ENCODE measurements around the gene RAB37.

RAB37 gene

DNA sequence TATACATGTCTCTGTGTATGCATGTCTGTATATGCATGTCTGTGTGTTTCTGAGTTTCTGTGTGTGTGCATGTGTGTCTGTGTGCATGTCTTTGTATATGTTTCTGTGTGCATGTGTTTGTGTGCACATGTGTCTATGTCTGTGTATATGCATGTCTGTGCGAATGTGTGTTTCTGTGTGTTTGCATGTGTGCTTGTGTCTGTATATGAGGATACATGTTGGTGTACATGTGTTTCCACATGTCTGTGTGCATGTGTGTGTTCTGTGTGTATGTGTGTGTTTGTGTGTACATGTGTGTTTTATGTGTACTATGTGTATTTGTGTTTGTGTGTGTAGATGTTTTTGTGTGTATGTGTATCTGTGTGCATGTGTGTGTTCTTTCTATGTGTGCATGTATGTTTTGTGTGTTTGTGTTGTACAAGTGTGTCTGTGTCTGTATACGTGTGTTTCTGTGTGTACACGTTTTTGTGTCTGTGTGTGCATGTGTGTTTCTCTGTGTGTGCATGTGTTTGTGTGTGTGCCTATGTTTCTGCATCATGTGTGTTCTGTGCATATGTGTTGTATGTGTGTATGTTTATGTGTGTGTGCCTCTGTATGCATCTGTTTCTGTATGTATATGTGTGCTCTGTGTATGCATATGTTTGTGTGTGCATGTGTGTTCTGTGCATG lies 8.9 kb upstream of the RAB37 start:
- no peak for DNase-seq (ENCODE audit: low read depth in 2 of 2)

GRCh38 chr17:74728702-74729075 lies 8.4 kb upstream of the RAB37 start:
- no peak for DNase-seq (ENCODE audit: low read depth in 2 of 2)

DNA sequence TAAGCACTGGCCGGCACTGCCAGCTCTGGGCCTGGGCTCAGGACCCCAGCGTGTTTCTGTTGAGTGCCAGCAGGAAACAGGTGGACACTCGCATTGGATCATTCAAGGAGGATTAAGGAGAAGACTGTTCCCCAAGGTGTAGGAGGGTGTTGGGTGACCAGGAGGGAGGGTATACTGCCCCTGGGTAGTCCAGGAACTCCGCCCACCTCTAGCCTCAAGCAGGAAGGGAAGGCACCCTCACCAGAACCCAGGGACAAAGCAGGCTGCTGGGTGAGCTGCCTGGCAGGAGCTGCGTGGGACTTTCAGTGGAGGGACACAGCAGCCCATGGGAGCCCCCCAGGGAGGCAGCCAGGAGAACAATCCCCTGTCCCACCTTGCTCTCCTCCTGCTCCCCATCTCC lies 7.7 kb upstream of the RAB37 start:
- no peak for DNase-seq (ENCODE audit: low read depth in 2 of 2)

DNA sequence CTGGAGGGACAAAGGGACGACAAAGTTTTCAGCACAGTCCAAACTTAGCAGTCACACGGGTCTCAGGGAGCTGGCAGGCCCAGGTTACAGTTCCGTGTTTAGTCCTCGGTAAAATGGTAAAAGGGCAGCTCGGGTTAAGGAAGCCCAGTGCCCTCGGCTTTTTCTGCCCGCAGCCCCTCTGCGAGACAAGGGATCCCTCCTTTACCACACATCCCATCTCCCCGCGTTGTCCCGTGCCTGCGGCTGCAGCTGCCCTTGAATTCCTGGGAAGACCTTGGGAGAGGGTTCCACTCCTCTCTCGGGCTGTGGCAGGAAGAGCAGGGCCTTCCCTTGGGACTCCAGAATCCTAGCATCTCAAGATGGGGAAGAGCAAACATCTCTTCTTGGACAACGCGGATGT lies 7.2 kb upstream of the RAB37 start:
- DNase-seq (ENCODE audit: low read depth in 2 of 2): no peak

DNA sequence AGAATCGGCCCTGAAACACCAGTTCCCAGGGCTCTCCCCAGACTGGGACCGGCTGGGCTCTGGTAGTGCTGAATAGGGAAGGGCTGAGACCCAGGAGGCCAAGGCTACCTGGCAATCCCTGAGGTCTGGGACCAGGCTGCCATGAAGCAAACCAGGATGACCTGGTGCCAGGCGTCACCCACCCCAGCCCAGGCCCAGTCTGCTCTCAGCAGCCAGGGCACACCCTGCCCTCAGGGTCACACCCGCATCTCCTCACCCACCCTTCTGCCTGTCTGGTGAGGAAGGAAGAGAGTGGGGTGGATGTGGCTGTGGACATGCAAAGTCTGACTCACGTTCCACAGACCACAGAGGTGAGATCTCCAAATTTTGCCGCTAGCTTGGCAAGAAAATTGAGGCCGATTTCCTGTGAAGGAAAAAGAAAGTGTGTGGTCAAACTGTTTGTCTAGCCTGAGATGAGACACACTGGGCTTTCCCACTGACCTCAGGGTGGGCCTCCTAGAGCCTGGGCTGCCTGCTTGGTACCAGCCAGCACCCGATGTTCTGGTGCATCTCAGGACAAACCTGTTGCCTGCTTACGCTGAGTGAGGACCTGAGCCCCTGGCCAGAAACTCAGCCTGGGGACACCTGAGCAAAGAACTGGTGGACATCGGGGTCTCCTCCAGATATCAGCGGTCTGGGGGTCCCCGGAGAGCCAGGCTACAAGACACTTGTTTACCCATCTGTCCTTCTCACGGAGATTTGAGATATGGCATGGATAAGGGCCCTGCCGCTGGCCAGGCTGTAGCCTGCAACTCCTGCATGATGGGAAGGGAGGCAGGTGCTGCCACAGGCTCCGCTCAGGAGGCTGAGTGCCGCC lies 6.3 kb upstream of the RAB37 start:
- DNase-seq (ENCODE audit: low read depth in 2 of 2): no peak

DNA sequence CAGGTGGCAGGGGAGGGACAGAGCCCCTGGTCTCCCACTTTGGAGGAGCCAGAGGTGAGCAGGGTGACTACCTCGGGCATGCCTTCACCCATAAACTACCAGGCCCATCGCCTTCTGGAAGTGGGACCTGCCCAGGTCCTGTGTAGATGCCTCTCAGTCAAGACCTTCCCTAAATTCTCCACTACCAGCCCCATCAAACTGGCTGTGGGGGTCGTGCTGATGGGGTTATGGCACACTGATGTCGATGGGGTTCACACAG lies 5.8 kb upstream of the RAB37 start:
- no peak for DNase-seq (ENCODE audit: low read depth in 2 of 2)

DNA sequence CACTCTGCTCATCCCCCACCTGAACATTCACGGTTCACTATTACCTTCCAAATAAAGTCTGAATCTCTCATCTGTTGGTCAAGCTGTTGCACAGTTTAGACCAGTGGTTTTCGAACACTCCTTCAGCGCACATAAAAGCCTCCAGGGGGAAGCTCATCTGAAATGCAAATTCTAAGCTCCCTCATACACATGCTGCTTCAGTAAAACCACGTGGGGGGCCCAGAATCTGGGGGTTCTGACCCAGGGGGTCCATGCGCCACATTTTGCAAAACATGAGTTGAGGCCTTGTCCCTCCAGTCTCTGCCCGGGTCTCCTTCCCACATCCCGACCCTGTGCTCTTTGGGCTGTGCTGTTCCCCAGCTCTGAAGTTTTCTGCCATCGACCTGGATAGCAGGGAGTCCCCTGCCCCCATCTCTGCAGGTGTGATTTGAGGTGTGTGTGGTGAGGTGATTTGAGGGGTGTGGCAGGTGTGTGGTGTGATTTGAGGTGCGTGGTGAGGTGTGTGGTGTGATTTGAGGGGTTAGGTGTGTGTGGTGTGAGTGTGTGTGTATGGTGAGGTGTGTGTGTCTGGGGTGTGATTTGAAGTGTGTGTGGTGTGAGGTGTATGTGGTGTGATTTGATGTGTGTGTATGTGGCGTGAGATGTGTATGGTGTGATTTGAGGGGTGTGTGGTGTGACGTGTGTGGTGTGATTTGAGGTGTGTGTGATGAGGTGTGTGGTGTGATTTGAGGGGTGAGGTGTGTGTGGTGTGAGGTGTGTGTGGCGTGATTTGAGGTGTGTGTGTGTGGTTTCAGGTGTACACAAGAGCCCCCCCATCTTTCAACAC lies 4.8 kb upstream of the RAB37 start:
- no peak for DNase-seq (ENCODE audit: low read depth in 2 of 2)

DNA sequence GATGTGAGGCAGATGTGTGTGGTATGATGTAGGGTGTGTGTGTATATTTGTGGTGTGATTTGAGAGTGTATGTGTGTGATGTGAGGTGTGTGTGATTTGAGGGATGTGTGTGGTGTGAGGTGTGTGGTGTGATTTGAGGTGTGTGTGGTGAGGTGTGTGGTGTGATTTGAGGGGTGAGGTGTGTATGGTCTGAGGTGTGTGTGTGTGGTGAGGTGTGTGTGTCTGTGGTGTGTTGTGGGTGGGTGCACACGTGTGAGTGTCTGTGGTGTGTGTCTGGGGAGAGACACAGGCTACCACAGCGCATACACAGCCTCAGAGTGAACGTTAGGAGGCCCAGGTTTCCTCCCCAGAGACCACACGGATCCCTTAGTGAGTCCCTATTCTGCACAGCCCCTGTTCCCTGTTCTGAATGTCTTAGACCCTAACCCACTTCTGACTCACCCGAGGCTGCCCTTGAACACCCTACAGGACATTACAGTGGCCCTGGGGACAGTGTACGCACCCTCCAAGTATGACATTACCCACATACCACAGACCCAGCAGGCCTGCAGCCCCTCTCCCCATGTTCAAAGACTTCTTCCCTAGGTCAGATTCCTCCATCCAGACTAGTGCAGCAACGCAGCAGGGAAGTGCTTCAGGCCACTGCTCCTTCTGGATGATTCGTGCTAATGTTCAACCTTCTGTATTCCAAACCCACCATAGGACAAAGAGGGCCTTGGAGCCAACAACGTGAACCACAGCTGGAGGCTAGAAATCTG lies 3.5 kb upstream of the RAB37 start:
- DNase-seq (ENCODE audit: low read depth in 2 of 2): no peak

DNA sequence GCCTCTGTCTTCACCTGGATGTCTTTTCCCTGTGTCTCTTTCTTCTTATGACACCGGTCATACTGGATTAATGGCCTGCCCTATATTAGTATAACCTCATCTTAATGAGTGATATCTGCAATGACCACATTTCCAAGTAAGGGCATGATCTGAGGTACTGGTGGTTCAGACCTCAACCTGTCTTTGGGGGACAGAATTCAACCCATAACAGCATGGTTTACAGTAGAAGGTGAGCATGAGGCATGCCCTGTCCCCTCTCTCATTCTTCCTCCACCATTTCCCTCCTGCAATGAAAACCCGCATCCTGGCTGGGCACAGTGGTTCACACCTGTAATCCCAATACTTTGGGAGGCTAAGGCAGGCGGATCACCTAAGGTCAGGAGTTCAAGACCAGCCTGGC lies 2.8 kb upstream of the RAB37 start:
- no peak for DNase-seq (ENCODE audit: low read depth in 2 of 2)

DNA sequence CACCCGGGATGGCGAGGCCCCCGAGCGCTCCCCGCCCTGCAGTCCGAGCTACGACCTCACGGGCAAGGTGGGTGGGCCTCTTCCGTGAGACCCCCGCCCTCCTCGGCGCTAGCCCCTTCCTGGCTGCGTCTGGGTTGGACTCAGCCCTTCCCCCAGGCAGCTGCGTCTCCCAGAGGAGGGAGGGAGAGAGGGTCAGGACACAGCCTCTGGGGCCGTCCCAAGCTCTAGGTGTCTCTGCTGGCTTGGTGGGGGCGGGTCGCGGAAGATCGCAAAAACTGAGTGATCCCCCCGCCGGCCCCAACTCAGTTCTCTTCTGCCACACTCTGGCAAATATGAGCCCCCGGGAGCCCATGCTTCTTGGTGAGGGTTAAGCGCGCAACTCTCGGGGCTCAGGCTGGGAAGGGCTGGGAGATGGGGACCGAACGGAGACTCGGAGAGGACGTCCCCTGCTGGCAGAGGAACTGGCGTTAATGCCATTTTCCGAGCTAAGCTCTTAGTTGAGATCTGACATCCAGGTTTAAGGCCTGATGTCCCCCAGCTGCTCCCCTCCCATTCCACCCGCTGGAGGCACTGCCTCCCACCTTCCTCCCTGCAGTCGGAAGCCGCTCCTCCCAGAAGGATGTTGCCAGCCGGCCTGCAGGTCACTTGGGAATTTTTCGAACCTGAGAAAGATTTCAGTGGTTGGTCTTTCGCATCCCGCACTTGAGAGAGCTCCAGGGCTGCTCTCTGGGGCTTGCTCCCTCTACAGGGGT lies 419 bp downstream of the RAB37 start:
- no peak for DNase-seq (ENCODE audit: low read depth in 2 of 2)

DNA sequence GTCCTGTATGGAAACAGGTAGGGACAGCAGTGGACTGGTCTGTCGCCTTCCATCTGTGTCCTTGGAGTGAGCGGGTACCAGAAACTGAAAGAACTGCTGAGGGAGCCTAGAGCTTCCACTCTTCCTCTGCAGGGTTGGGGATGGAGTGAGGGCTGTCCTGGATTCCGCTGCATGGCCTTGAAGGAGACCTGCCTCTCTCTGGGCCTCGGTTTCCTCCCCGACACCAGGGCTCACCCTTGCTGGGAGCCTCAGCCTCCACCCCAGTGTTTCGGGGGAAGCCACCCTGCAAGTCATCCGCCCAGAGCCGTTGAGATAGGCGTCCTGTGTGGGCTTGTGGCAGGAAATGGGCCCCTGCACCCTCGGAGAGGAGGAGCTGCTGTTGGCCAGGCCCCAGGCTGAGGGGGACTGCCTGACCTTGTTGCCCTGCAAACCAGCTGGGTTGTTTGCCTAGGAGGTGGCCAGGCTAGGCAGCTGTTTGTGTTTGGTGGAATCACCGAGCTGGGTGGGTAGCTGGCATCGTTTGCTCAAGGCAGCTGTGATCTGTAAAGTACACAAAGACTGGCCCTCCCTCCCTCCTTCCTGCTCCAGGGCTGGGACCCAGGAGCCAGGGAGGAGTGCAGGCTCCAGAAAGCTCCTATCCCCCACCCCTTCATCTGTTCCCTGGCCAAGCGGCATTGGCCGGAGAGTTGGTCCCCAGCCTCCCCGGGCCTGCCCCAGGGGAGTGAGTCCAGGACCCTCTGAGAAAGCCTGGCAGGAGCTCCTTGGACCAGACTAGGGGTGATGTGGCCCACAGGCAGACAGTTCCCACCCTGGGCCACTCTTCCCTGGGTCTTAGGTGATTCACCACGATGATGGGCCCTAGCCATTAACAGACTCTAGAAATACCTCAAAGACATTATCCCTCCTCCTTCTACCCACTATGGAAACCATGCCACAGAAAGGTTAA lies 1.3 kb downstream of the RAB37 start:
- peak; percentile 73 for DNase-seq (ENCODE audit: low read depth in 2 of 2)

DNA sequence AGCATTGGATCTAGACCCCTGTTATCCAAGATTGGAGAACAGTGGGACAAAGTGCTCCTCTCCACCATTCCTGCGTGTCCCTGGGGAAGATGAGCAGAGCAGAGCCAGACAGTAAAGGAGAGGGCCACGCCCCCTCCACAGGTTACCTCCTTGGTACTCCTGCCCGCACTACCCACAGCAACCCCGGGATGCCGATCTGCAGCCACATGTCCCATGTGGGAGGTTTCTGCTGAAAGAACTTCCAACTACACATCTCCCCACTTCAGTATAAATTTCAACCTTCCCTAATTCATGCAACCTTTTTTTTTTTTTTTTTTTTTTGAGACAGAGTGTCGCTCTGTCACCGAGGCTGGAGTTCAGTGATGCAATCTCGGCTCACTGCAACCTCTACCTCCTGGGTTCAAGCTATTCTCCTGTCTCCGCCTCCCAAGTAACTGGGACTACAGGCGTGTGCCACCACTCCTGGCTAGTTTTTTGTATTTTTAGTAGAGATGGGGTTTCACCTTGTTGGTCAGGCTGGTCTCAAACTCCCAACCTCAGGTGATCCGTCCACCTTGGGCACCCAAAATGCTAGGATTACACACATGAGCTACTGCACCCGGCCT lies 2.3 kb downstream of the RAB37 start:
- no peak for DNase-seq (ENCODE audit: low read depth in 2 of 2)

GRCh38 chr17:74740173-74740572 lies 3.1 kb downstream of the RAB37 start:
- DNase-seq (ENCODE audit: low read depth in 2 of 2): no peak

DNA sequence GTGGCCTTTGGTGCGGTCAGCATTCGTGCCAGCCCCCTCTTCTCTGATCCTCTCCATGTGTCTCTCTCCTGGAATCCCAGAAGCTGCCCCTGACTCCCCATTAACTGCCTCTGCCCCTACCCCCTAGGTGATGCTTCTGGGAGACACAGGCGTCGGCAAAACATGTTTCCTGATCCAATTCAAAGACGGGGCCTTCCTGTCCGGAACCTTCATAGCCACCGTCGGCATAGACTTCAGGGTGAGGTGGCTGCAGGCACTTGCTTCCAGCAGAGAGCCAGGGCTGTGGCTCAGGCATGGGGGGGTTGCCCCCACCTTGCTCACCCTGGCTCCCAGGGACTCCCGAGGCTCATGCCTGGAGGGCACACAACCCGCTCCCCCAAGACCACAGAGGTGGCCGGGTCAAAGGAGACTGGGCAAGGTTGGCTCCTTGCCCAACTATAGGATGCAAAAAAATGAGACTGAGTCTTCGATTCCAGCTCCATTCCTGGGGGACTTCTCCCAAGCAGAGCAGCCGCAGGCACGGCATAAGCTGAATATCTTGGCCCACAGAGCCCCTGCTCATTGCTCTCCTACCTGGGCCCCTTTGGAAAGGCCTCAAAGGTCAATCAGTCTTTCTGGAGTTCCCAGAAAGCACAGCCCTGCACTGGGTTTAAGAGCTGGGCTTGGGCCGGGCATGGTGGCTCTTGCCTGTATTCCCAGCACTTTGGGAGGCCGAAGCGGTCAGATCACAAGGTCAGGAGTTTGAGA lies 3.8 kb downstream of the RAB37 start:
- DNase-seq (ENCODE audit: low read depth in 2 of 2): no peak

- DNase-seq (ENCODE audit: low read depth in 2 of 2): no peak
These were observed 5.1 kb downstream of the RAB37 start for GRCh38 chr17:74742153-74742515.

- DNase-seq (ENCODE audit: low read depth in 2 of 2): no peak
These were observed 6.0 kb downstream of the RAB37 start for GRCh38 chr17:74742978-74743545.

- DNase-seq (ENCODE audit: low read depth in 2 of 2): no peak
These were observed 6.7 kb downstream of the RAB37 start for GRCh38 chr17:74743755-74744154.

DNA sequence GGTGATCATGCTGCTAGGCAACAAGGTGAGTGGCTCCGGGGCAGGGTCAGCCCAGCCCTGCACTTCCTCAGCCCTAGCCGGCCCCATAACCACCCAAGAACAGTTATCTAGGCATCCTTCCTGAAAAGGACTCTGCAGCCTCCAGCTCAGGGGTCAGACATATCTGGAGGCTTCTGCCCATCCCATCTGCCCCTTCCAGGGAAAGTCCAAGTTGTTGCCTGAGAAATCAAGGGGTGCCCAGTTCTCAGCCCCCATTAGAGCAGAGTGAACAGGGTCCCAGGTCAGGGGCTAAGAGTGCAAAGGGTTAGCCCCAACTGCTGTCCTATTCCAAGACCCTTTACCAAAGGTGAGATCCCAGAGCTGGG lies 7.3 kb downstream of the RAB37 start:
- DNase-seq (ENCODE audit: low read depth in 2 of 2): no peak
